HL-60 (cell line): ENCODE data around the gene ANKRD17.
"Not testable (repeated sequence)": the region's sequence is repeated elsewhere in the genome, so short reads cannot be mapped to it uniquely, and the experiment has no call there.

Source experiments
- DNase-seq, 2 experiments: peaks; one replicate each; pipeline ENCODE4 v3.0.0-alpha.2; 2010 to 2020; ENCODE audit warnings: low read depth in 1 of 2, low spot score in 1 of 2
- H3K27ac ChIP-seq: fragments of 250-450 bp; sonication (Bioruptor Pico); replicated peaks from 2 replicates; pipeline ENCODE4 v1.5.1; 2020; ENCODE audit warnings: mild to moderate bottlenecking, moderate library complexity
- H3K27me3 ChIP-seq: fragments of 250-450 bp; sonication (Bioruptor Pico); 2 replicates; pipeline ENCODE4 v1.5.1; 2021; ENCODE audit warnings: mild to moderate bottlenecking, moderate library complexity; ENCODE audit not compliant: insufficient read depth, poor library complexity, severe bottlenecking
- H3K4me3 ChIP-seq: replicated peaks from 2 replicates; pipeline ENCODE4 v1.5.1; 2011; ENCODE audit warnings: mild to moderate bottlenecking, control low read depth, low read length; ENCODE audit not compliant: insufficient read depth
- GABPA ChIP-seq: IDR thresholded peaks from 2 replicates; pipeline ENCODE4 v1.6.1; 2012; ENCODE audit warnings: low read depth
- POLR2AphosphoS5 ChIP-seq: IDR thresholded peaks from 2 replicates; pipeline ENCODE4 v1.6.1; 2012; ENCODE audit warnings: low read depth
- SPI1 ChIP-seq: IDR thresholded peaks from 2 replicates; pipeline ENCODE4 v1.6.1; 2012; ENCODE audit warnings: low read depth, mild to moderate bottlenecking, borderline replicate concordance
- TF ChIP-seq, protein P1 (sequence below): IDR thresholded peaks from one replicate; pipeline ENCODE4 v1.5.1; 2011; ENCODE audit warnings: low read length, control low read depth, inconsistent platforms; ENCODE audit not compliant: insufficient read depth
- TF ChIP-seq, protein P2 (sequence below): IDR thresholded peaks from 2 replicates; pipeline ENCODE4 v1.6.1; 2012; ENCODE audit warnings: low read depth; ENCODE audit not compliant: insufficient replicate concordance

Gene ANKRD17

DNA sequence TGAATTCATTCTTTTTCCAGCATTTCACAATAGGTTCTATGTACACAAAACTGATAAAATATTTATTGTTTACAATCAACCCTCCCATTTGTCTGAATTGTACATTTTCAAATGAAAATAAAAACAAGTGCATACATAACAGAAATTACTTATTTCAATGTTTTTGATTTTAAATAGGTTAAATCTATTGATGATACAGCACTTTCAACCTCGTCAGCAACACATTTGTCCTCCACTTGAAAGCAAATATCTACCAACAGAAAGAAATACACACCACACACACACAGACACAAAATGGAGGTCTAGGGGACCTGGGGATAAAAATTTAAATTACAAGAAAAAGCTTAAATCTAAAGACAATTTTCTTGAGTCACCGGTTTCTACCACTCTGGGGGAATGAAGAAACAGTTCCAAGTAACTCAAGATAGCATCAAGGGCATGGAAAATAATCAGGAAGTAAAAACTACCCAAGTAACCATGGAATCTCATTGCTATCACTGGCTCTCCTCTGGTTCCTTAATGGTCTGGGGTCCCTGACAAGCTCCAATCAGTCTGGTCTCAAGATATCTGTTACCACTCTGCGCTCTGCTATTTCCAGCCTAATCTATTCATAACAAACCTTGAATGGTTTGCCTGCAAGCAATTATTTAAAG, 27.6 kb downstream of the ANKRD17 start:
- no peak overlapping the region for H3K27ac ChIP-seq
- DNase-seq: no peak

DNA sequence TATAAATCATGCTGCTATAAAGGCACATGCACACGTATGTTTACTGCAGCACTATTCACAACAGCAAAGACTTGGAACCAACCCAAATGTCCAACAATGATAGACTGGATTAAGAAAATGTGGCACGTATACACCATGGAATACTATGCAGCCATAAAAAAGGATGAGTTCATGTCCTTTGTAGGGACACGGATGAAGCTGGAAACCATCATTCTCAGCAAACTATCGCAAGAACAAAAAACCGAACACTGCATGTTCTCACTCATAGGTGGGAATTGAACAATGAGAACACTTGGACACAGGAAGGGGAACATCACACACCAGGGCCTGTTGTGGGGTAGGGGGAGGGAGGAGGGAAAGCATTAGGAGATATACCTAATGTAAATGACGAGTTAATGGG, 29.8 kb downstream of the ANKRD17 start:
- not testable (repeated sequence) for H3K27ac ChIP-seq, H3K4me3 ChIP-seq, H3K27me3 ChIP-seq, DNase-seq

More for the DNA sequence above, 27.6 kb downstream of the ANKRD17 start:
- no peaks in the 10 kb centered on the region for H3K27me3 ChIP-seq
- H3K4me3 ChIP-seq: no peak overlapping the region
- TF ChIP-seq SPI1: no peak
- no peak for TF ChIP-seq POLR2AphosphoS5
- TF ChIP-seq GABPA: no peak
- TF ChIP-seq, protein P1, sequence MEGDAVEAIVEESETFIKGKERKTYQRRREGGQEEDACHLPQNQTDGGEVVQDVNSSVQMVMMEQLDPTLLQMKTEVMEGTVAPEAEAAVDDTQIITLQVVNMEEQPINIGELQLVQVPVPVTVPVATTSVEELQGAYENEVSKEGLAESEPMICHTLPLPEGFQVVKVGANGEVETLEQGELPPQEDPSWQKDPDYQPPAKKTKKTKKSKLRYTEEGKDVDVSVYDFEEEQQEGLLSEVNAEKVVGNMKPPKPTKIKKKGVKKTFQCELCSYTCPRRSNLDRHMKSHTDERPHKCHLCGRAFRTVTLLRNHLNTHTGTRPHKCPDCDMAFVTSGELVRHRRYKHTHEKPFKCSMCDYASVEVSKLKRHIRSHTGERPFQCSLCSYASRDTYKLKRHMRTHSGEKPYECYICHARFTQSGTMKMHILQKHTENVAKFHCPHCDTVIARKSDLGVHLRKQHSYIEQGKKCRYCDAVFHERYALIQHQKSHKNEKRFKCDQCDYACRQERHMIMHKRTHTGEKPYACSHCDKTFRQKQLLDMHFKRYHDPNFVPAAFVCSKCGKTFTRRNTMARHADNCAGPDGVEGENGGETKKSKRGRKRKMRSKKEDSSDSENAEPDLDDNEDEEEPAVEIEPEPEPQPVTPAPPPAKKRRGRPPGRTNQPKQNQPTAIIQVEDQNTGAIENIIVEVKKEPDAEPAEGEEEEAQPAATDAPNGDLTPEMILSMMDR: no peak
- TF ChIP-seq, protein P2, sequence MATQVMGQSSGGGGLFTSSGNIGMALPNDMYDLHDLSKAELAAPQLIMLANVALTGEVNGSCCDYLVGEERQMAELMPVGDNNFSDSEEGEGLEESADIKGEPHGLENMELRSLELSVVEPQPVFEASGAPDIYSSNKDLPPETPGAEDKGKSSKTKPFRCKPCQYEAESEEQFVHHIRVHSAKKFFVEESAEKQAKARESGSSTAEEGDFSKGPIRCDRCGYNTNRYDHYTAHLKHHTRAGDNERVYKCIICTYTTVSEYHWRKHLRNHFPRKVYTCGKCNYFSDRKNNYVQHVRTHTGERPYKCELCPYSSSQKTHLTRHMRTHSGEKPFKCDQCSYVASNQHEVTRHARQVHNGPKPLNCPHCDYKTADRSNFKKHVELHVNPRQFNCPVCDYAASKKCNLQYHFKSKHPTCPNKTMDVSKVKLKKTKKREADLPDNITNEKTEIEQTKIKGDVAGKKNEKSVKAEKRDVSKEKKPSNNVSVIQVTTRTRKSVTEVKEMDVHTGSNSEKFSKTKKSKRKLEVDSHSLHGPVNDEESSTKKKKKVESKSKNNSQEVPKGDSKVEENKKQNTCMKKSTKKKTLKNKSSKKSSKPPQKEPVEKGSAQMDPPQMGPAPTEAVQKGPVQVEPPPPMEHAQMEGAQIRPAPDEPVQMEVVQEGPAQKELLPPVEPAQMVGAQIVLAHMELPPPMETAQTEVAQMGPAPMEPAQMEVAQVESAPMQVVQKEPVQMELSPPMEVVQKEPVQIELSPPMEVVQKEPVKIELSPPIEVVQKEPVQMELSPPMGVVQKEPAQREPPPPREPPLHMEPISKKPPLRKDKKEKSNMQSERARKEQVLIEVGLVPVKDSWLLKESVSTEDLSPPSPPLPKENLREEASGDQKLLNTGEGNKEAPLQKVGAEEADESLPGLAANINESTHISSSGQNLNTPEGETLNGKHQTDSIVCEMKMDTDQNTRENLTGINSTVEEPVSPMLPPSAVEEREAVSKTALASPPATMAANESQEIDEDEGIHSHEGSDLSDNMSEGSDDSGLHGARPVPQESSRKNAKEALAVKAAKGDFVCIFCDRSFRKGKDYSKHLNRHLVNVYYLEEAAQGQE: no peak

DNA sequence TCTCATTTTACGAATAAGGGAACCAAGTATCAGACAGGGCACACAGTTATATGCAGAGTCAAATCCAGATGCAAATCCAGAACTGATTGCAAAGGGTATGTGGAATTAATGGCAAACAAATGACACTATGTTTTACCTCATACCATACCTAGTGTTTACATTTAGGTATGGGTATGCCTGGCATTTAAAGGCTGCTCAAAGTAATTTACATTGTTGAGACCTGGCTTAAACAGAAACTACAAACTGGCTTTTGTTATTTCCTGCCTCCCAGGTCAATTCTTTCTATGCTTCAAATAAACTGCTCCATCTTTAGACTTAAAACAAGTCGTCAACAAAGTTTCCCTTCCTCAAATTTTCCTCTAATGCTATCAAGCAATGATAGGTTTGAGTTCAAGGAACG, 33.7 kb downstream of the ANKRD17 start:
- Histone ChIP-seq H3K27me3 (no peaks in the 10 kb centered on the region), H3K4me3 (no peak overlapping the region), H3K27ac (no peak overlapping the region)
- TF ChIP-seq GABPA (no peak), SPI1 (no peak), POLR2AphosphoS5 (no peak)
- TF ChIP-seq, protein P1: no peak
- TF ChIP-seq, protein P2: no peak
- no peak for DNase-seq

DNA sequence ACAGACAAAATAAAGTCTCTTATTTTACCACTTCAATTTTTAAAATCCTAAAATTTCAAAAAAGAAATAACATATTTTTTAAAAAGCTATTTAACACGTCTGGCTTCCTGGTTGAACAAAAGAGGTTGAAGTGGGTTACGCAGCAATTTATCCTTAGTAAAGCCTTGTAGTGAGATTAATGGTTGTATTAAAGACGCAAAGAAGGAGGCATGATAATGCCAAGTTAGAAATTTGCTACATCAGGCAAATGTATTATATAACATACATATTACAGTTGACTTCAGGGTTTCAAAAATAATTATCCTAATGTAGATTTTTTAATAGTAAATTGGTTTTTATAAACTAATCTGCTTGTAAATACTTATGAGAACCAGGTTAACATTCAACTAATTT, 35.3 kb downstream of the ANKRD17 start:
- no peak for TF ChIP-seq POLR2AphosphoS5
- TF ChIP-seq, protein P2: no peak
- no peak for TF ChIP-seq SPI1
- TF ChIP-seq, protein P1: no peak
- no peak for TF ChIP-seq GABPA
- DNase-seq: no peak
- Histone ChIP-seq H3K4me3 (no peak overlapping the region; the same call in 1 of the 2 replicates), H3K27me3 (no peaks in the 10 kb centered on the region), H3K27ac (peak overlapping the region; percentile 72)
